Neural cell (in vitro differentiated cells): Measurements from ENCODE around the gene LHFPL6. TPM values are rescaled to one million over a fixed set of nuclear protein-coding genes. Genes with fewer than 3 reads are reported as not detected.

ENCODE experiments used
- H2AFZ ChIP-seq: fragments of 200-600, 300-800 bp; sonication (generic), shearing (Covaris generic); 2 replicates; pipeline ENCODE4 v1.6.0; 2014; ENCODE audit warnings: low read depth, mild to moderate bottlenecking, antibody characterized with exemption, low read length, moderate library complexity
- H3F3A ChIP-seq: fragments of 200-600 bp; shearing (Covaris generic); 2 replicates; pipeline ENCODE4 v1.6.1; 2016; ENCODE audit warnings: mild to moderate bottlenecking, moderate library complexity, mixed read lengths, antibody characterized with exemption, low read length; ENCODE audit not compliant: insufficient read depth, poor library complexity, severe bottlenecking
- H3K27ac ChIP-seq: fragments of 200-600, 300-800 bp; sonication (generic), shearing (Covaris generic); 2 replicates; pipeline ENCODE4 v1.5.1; 2014; ENCODE audit warnings: mild to moderate bottlenecking, low read length, moderate library complexity
- H3K27me3 ChIP-seq: fragments of 300-800, 200-600 bp; sonication (generic), shearing (Covaris generic); 2 replicates; pipeline ENCODE4 v1.6.0; 2014; ENCODE audit warnings: mild to moderate bottlenecking, low read depth, low read length, moderate library complexity; ENCODE audit not compliant: insufficient read depth
- H3K36me3 ChIP-seq: fragments of 300-800, 200-600 bp; sonication (generic), shearing (Covaris generic); 2 replicates; pipeline ENCODE4 v1.5.1; 2014; ENCODE audit warnings: mild to moderate bottlenecking, antibody characterized with exemption, low read length, moderate library complexity; ENCODE audit not compliant: insufficient read depth
- H3K4me2 ChIP-seq: fragments of 300-800, 200-600 bp; sonication (generic), shearing (Covaris generic); 2 replicates; pipeline ENCODE4 v1.6.0; 2014; ENCODE audit warnings: mild to moderate bottlenecking, low read length
- H3K4me3 ChIP-seq: fragments of 300-800, 200-600 bp; sonication (generic), shearing (Covaris generic); 2 replicates; pipeline ENCODE4 v1.5.1; 2014; ENCODE audit warnings: mild to moderate bottlenecking, low read length, moderate library complexity
- H3K79me2 ChIP-seq: fragments of 200-600 bp; shearing (Covaris generic); replicated peaks from 2 replicates; pipeline ENCODE4 v1.6.0; 2014; ENCODE audit warnings: mild to moderate bottlenecking, low read length, moderate library complexity; ENCODE audit not compliant: insufficient read depth
- H3K9ac ChIP-seq: fragments of 300-800, 200-600 bp; sonication (generic), shearing (Covaris generic); 2 replicates; pipeline ENCODE4 v1.6.1; 2016; ENCODE audit warnings: mild to moderate bottlenecking, low read length, mixed read lengths
- H3K9me2 ChIP-seq: fragments of 200-600 bp; shearing (Covaris generic); 2 replicates; pipeline ENCODE4 v1.6.1; 2016; ENCODE audit warnings: mild to moderate bottlenecking, low read length, mixed read lengths; ENCODE audit not compliant: insufficient read depth
- H3K9me3 ChIP-seq: fragments of 200-600, 300-800 bp; sonication (generic), shearing (Covaris generic); 2 replicates; pipeline ENCODE4 v1.6.1; 2016; ENCODE audit warnings: mild to moderate bottlenecking, mixed run types, low read length, moderate library complexity, mixed read lengths
- H4K20me1 ChIP-seq: fragments of 200-600 bp; shearing (Covaris generic); 2 replicates; pipeline ENCODE4 v1.6.1; 2016; ENCODE audit warnings: mild to moderate bottlenecking, mixed run types; ENCODE audit not compliant: insufficient read depth
- EP300 ChIP-seq: fragments of 450-650 bp; conservative IDR thresholded peaks from 2 replicates; pipeline ENCODE4 v1.6.1; 2014; ENCODE audit warnings: antibody characterized with exemption, mild to moderate bottlenecking, moderate library complexity; ENCODE audit not compliant: poor library complexity, severe bottlenecking
- EZH2 ChIP-seq: fragments of 200-600, 300-800 bp; shearing (Covaris generic), sonication (generic); IDR thresholded peaks from 2 replicates; pipeline ENCODE4 v1.6.1; 2014; ENCODE audit warnings: antibody characterized with exemption, low read length, borderline replicate concordance, mild to moderate bottlenecking; ENCODE audit not compliant: insufficient read depth, poor library complexity, severe bottlenecking
- MXI1 ChIP-seq: fragments of 450-650 bp; conservative IDR thresholded peaks from 2 replicates; pipeline ENCODE4 v1.6.1; 2014; ENCODE audit warnings: antibody characterized with exemption, mild to moderate bottlenecking; ENCODE audit not compliant: poor library complexity, severe bottlenecking
- POLR2AphosphoS5 ChIP-seq: IDR thresholded peaks from 2 replicates; pipeline ENCODE4 v1.6.1; 2012
- RAD21 ChIP-seq: fragments of 450-650 bp; conservative IDR thresholded peaks from 2 replicates; pipeline ENCODE4 v1.6.1; 2014; ENCODE audit warnings: antibody characterized with exemption, mild to moderate bottlenecking, moderate library complexity
- SMC3 ChIP-seq: fragments of 450-650 bp; conservative IDR thresholded peaks from 2 replicates; pipeline ENCODE4 v1.6.1; 2014; ENCODE audit warnings: antibody characterized with exemption, mild to moderate bottlenecking, moderate library complexity; ENCODE audit not compliant: poor library complexity
- TAF1 ChIP-seq: IDR thresholded peaks from 2 replicates; pipeline ENCODE4 v1.6.1; 2012; ENCODE audit warnings: low read depth
- polyA plus RNA-seq: library from polyadenylated mRNA; depleted of rRNA; stranded (reverse); fragments of >200 nt; gene quantifications from 2 replicates; pipeline ENCODE4 v1.2.3, GENCODE V29; 2014
- TF ChIP-seq, protein P1 (sequence below): IDR thresholded peaks from 2 replicates; pipeline ENCODE4 v1.6.1; 2012; ENCODE audit warnings: borderline replicate concordance
- TF ChIP-seq, protein P2 (sequence below): fragments of 450-650 bp; IDR thresholded peaks from 2 replicates; pipeline ENCODE4 v1.5.1; 2014; ENCODE audit warnings: antibody characterized with exemption, mild to moderate bottlenecking, moderate library complexity; ENCODE audit not compliant: poor library complexity, severe bottlenecking

LHFPL6 gene
- polyA plus RNA-seq, 1 donor from 2014 or later = 36.3 TPM

- Histone ChIP-seq H4K20me1 (no peaks in the 10 kb centered on the region), H3K27ac (peak overlapping the region; percentile 83), H2AFZ (no peak overlapping the region), H3F3A (peaks cover 6% of the 10 kb centered on the region), H3K9me3 (no peaks in the 10 kb centered on the region), H3K36me3 (no peaks in the 10 kb centered on the region), H3K9me2 (no peaks in the 10 kb centered on the region), H3K9ac (peak overlapping the region; percentile 34), H3K4me2 (peak overlapping the region; percentile 53), H3K79me2 (peaks cover 10% of the 10 kb centered on the region), H3K27me3 (no peaks in the 10 kb centered on the region), H3K4me3 (peak overlapping the region; percentile 49)
- TF ChIP-seq EP300 (peak; percentile 98), RAD21 (peak; percentile 14), SMC3 (no peak), EZH2 (no peak), POLR2AphosphoS5 (peak; percentile 68), MXI1 (no peak), TAF1 (no peak)
- TF ChIP-seq, protein P1, sequence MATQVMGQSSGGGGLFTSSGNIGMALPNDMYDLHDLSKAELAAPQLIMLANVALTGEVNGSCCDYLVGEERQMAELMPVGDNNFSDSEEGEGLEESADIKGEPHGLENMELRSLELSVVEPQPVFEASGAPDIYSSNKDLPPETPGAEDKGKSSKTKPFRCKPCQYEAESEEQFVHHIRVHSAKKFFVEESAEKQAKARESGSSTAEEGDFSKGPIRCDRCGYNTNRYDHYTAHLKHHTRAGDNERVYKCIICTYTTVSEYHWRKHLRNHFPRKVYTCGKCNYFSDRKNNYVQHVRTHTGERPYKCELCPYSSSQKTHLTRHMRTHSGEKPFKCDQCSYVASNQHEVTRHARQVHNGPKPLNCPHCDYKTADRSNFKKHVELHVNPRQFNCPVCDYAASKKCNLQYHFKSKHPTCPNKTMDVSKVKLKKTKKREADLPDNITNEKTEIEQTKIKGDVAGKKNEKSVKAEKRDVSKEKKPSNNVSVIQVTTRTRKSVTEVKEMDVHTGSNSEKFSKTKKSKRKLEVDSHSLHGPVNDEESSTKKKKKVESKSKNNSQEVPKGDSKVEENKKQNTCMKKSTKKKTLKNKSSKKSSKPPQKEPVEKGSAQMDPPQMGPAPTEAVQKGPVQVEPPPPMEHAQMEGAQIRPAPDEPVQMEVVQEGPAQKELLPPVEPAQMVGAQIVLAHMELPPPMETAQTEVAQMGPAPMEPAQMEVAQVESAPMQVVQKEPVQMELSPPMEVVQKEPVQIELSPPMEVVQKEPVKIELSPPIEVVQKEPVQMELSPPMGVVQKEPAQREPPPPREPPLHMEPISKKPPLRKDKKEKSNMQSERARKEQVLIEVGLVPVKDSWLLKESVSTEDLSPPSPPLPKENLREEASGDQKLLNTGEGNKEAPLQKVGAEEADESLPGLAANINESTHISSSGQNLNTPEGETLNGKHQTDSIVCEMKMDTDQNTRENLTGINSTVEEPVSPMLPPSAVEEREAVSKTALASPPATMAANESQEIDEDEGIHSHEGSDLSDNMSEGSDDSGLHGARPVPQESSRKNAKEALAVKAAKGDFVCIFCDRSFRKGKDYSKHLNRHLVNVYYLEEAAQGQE = peak; percentile 24
- TF ChIP-seq, protein P2, sequence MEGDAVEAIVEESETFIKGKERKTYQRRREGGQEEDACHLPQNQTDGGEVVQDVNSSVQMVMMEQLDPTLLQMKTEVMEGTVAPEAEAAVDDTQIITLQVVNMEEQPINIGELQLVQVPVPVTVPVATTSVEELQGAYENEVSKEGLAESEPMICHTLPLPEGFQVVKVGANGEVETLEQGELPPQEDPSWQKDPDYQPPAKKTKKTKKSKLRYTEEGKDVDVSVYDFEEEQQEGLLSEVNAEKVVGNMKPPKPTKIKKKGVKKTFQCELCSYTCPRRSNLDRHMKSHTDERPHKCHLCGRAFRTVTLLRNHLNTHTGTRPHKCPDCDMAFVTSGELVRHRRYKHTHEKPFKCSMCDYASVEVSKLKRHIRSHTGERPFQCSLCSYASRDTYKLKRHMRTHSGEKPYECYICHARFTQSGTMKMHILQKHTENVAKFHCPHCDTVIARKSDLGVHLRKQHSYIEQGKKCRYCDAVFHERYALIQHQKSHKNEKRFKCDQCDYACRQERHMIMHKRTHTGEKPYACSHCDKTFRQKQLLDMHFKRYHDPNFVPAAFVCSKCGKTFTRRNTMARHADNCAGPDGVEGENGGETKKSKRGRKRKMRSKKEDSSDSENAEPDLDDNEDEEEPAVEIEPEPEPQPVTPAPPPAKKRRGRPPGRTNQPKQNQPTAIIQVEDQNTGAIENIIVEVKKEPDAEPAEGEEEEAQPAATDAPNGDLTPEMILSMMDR = no peak
Observed at GRCh38 chr13:39524795-39525194, 78.2 kb downstream of the LHFPL6 start.

- H3K9me3 ChIP-seq = no peaks in the 10 kb centered on the region
- H3K4me2 ChIP-seq = no peak overlapping the region
- H3K27ac ChIP-seq = no peak overlapping the region
- no peaks in the 10 kb centered on the region for H3K9me2 ChIP-seq
- no peaks in the 10 kb centered on the region for H3K36me3 ChIP-seq
- H3K9ac ChIP-seq = no peak overlapping the region
- H3K79me2 ChIP-seq = no peaks in the 10 kb centered on the region
- peaks cover 6% of the 10 kb centered on the region for H3F3A ChIP-seq
- H3K27me3 ChIP-seq = no peaks in the 10 kb centered on the region
- no peaks in the 10 kb centered on the region for H4K20me1 ChIP-seq
- no peak overlapping the region for H2AFZ ChIP-seq
- H3K4me3 ChIP-seq = no peak overlapping the region
- TF ChIP-seq EZH2 (no peak), EP300 (no peak), RAD21 (no peak), TAF1 (no peak), POLR2AphosphoS5 (no peak), MXI1 (no peak), SMC3 (no peak)
- TF ChIP-seq, protein P2 = no peak
- TF ChIP-seq, protein P1 = no peak
Observed at GRCh38 chr13:39522329-39522728, 80.7 kb downstream of the LHFPL6 start.
